DOHH2 (cell line): ENCODE results near the gene TRMT11.

Experiments used
- H3F3A ChIP-seq: fragments of 200-600 bp; sonication (generic), shearing (Covaris generic); 2 replicates; pipeline ENCODE4 v1.6.0; 2016; ENCODE audit warnings: antibody characterized with exemption, mild to moderate bottlenecking; ENCODE audit not compliant: control insufficient read depth, insufficient read depth
- H3K27ac ChIP-seq: fragments of 200-600 bp; sonication (generic); 2 replicates; pipeline ENCODE4 v1.5.1; 2014; ENCODE audit warnings: low read depth, mild to moderate bottlenecking, low read length, moderate library complexity
- H3K27me3 ChIP-seq: fragments of 200-600 bp; sonication (generic); 2 replicates; pipeline ENCODE4 v1.6.1; 2014; ENCODE audit warnings: mild to moderate bottlenecking, low read length, mixed read lengths; ENCODE audit not compliant: control insufficient read depth
- H3K36me3 ChIP-seq: fragments of 200-600 bp; sonication (generic); 2 replicates; pipeline ENCODE4 v1.6.1; 2014; ENCODE audit warnings: mild to moderate bottlenecking, low read length, moderate library complexity, mixed read lengths; ENCODE audit not compliant: control insufficient read depth
- H3K4me1 ChIP-seq: fragments of 200-600 bp; sonication (generic); 2 replicates; pipeline ENCODE4 v1.6.1; 2014; ENCODE audit warnings: mild to moderate bottlenecking, low read length, mixed read lengths; ENCODE audit not compliant: control insufficient read depth
- H3K4me2 ChIP-seq: fragments of 200-600 bp; sonication (generic); 2 replicates; pipeline ENCODE4 v1.6.0; 2014; ENCODE audit warnings: mild to moderate bottlenecking, low read length, moderate library complexity
- H3K4me3 ChIP-seq: fragments of 200-600 bp; sonication (generic); 2 replicates; pipeline ENCODE4 v1.5.1; 2014; ENCODE audit warnings: mild to moderate bottlenecking, low read length, mixed read lengths
- H3K79me2 ChIP-seq: fragments of 200-600 bp; sonication (generic); 2 replicates; pipeline ENCODE4 v1.6.1; 2014; ENCODE audit warnings: mild to moderate bottlenecking, low read length, mixed read lengths; ENCODE audit not compliant: control insufficient read depth
- H3K9me2 ChIP-seq: fragments of 200-600 bp; sonication (generic); replicated peaks from 2 replicates; pipeline ENCODE4 v1.6.1; 2014; ENCODE audit warnings: mild to moderate bottlenecking, low read length, mixed read lengths; ENCODE audit not compliant: control insufficient read depth
- H3K9me3 ChIP-seq: fragments of 200-600 bp; sonication (generic); 2 replicates; pipeline ENCODE4 v1.6.1; 2014; ENCODE audit warnings: antibody characterized with exemption, low read length, mixed read lengths; ENCODE audit not compliant: control insufficient read depth, insufficient read depth
- H4K20me1 ChIP-seq: fragments of 200-600 bp; sonication (generic); 2 replicates; pipeline ENCODE4 v1.6.0; 2014; ENCODE audit warnings: low read depth, mild to moderate bottlenecking, antibody characterized with exemption, low read length, moderate library complexity; ENCODE audit not compliant: control insufficient read depth, insufficient read depth
- CTCF ChIP-seq: fragments of 200-600 bp; sonication (generic); IDR thresholded peaks from one replicate; pipeline ENCODE4 v1.5.1; 2014; ENCODE audit warnings: antibody characterized with exemption, mild to moderate bottlenecking, low read depth, low read length; ENCODE audit not compliant: poor library complexity, severe bottlenecking
- EZH2phosphoT487 ChIP-seq: fragments of 200-600 bp; sonication (generic); IDR thresholded peaks from 2 replicates; pipeline ENCODE4 v1.6.1; 2017; ENCODE audit warnings: borderline replicate concordance, mild to moderate bottlenecking, antibody characterized with exemption, low read length, moderate library complexity, mixed read lengths

Gene TRMT11

GRCh38 chr6:126054258-126054702, 67.9 kb downstream of the TRMT11 start:
- H3K36me3 ChIP-seq: no peaks in the 10 kb centered on the region
- H3K27me3 ChIP-seq: no peaks in the 10 kb centered on the region
- H3K27ac ChIP-seq: no peak overlapping the region
- TF ChIP-seq CTCF: no peak
- no peak for TF ChIP-seq EZH2phosphoT487
- no peaks in the 10 kb centered on the region for H3K79me2 ChIP-seq
- H3K4me3 ChIP-seq: no peak overlapping the region
- H3K9me2 ChIP-seq: no peaks in the 10 kb centered on the region
- no peaks in the 10 kb centered on the region for H3F3A ChIP-seq
- H3K9me3 ChIP-seq: no peaks in the 10 kb centered on the region
- no peak overlapping the region for H3K4me2 ChIP-seq
- no peaks in the 10 kb centered on the region for H4K20me1 ChIP-seq
- no peaks in the 10 kb centered on the region for H3K4me1 ChIP-seq

- Histone ChIP-seq H3K4me1 (no peaks in the 10 kb centered on the region), H3K79me2 (no peaks in the 10 kb centered on the region), H3K36me3 (no peaks in the 10 kb centered on the region), H3F3A (no peaks in the 10 kb centered on the region), H3K9me2 (no peaks in the 10 kb centered on the region), H3K4me2 (no peak overlapping the region), H3K4me3 (no peak overlapping the region), H3K27me3 (no peaks in the 10 kb centered on the region), H3K9me3 (no peaks in the 10 kb centered on the region), H3K27ac (no peak overlapping the region), H4K20me1 (no peaks in the 10 kb centered on the region)
- TF ChIP-seq EZH2phosphoT487: no peak
- TF ChIP-seq CTCF: no peak
These were observed 68.5 kb downstream of the TRMT11 start for GRCh38 chr6:126054802-126055201.

GRCh38 chr6:126055449-126055848, 69.1 kb downstream of the TRMT11 start:
- Histone ChIP-seq H3K9me3 (no peaks in the 10 kb centered on the region), H3K27me3 (no peaks in the 10 kb centered on the region), H3K4me3 (no peak overlapping the region), H3F3A (no peaks in the 10 kb centered on the region), H3K4me1 (no peaks in the 10 kb centered on the region), H3K4me2 (no peak overlapping the region), H3K27ac (no peak overlapping the region), H3K36me3 (no peaks in the 10 kb centered on the region), H4K20me1 (no peaks in the 10 kb centered on the region), H3K79me2 (no peaks in the 10 kb centered on the region), H3K9me2 (no peaks in the 10 kb centered on the region)
- TF ChIP-seq CTCF (no peak), EZH2phosphoT487 (no peak)
